ENCODE measurements around the gene NAB2.

GRCh38 chr12:57063991-57064685 is 24.8 kb upstream of the NAB2 start:
- TF ChIP-seq POLR2A (IDR thresholded peaks at IDR 0.05; ENCODE audit: low read depth, low read length) (no peak), MAX (IDR thresholded peaks at IDR 0.05; ENCODE audit: insufficient read depth, insufficient read length) (no peak), CTCF (IDR thresholded peaks at IDR 0.05; ENCODE audit: extremely low read depth in 1 of 2, insufficient read depth in 1 of 2, low read depth in 1 of 2, low read length in 2 of 2) (no peak), EZH2 (IDR thresholded peaks at IDR 0.05; ENCODE audit: borderline replicate concordance, low read depth, low read length, severe bottlenecking) (no peak), MYC (IDR thresholded peaks at IDR 0.05; ENCODE audit: low read depth, low read length) (no peak), GATA2 (IDR thresholded peaks at IDR 0.05; ENCODE audit: insufficient read depth, insufficient read length, low read depth, low read length) (no peak), POLR2AphosphoS5 (IDR thresholded peaks at IDR 0.05; ENCODE audit: insufficient read depth, low read depth, low read length) (no peak), JUN (IDR thresholded peaks at IDR 0.05; ENCODE audit: borderline replicate concordance, insufficient read depth, insufficient read length, low read depth) (no peak)

All from endothelial cell of umbilical vein (primary cell).